ENCODE measurements around the gene PGPEP1.

GRCh38 chr19:18306888-18307260, 33.5 kb upstream of the PGPEP1 start:
- TF ChIP-seq CTCF (conservative IDR thresholded peaks at IDR 0.05) (no peak), ZFX (IDR thresholded peaks at IDR 0.05) (no peak)
